ENCODE data around the gene BAMBI.
A peak's percentile ranks its signal among the peaks of the same experiment; 100 is the strongest.
"Not testable (repeated sequence)": the region's sequence is repeated elsewhere in the genome, so short reads cannot be mapped to it uniquely, and the experiment has no call there.

The BAMBI gene

GRCh38 chr10:28676968-28677887 is at the start of gene BAMBI:
Gene BAMBI, plus strand, starts transcription at chr10:28677521. Its CDS starts 377 bp downstream, at chr10:28677898.
- DNase-seq, result peak; percentile 22 to 89

- peak; percentile 8 to 71 for DNase-seq
These were observed 49.0 kb upstream of the BAMBI start for GRCh38 chr10:28628184-28628893.

GRCh38 chr10:28631896-28632583 is 45.3 kb upstream of the BAMBI start:
- DNase-seq, result no peak

- DNase-seq, result no peak
These were observed 44.8 kb upstream of the BAMBI start for GRCh38 chr10:28632584-28632945.

GRCh38 chr10:28633750-28634149 is 43.6 kb upstream of the BAMBI start:
- DNase-seq, result no peak

GRCh38 chr10:28637346-28637745 is 40.0 kb upstream of the BAMBI start:
- DNase-seq, result no peak

- no peak for DNase-seq
These were observed 38.9 kb upstream of the BAMBI start for GRCh38 chr10:28638392-28638791.

GRCh38 chr10:28640551-28640950 is 36.8 kb upstream of the BAMBI start:
- DNase-seq, result no peak

GRCh38 chr10:28644647-28645046 is 32.7 kb upstream of the BAMBI start:
- DNase-seq, result no peak

GRCh38 chr10:28652106-28652505 is 25.2 kb upstream of the BAMBI start:
- no peak for DNase-seq

GRCh38 chr10:28652703-28653102 is 24.6 kb upstream of the BAMBI start:
- no peak for DNase-seq

GRCh38 chr10:28658824-28659223 is 18.5 kb upstream of the BAMBI start:
- DNase-seq, result not testable (repeated sequence)

- no peak for DNase-seq
These were observed 16.3 kb upstream of the BAMBI start for GRCh38 chr10:28661035-28661434.

GRCh38 chr10:28663576-28664368 is 13.5 kb upstream of the BAMBI start:
- peak; percentile 41 to 70 for DNase-seq

GRCh38 chr10:28664369-28664740 is 13.0 kb upstream of the BAMBI start:
- DNase-seq, result no peak

- no peak for DNase-seq
These were observed 10.4 kb upstream of the BAMBI start for GRCh38 chr10:28666751-28667467.

GRCh38 chr10:28668363-28669226 is 8.7 kb upstream of the BAMBI start:
- peak in 1 of 2 experiments; percentile 59 for DNase-seq

GRCh38 chr10:28669227-28670173 is 7.8 kb upstream of the BAMBI start:
- DNase-seq, result no peak

- no peak for DNase-seq
These were observed 2.5 kb upstream of the BAMBI start for GRCh38 chr10:28674782-28675181.

Measured in NCI-H526 (cell line).